NOMO-1 treated with DMSO at 0.1 percent for 48 hours (cell line): ENCODE measurements around the gene ITIH6.
A peak's percentile ranks its signal among the peaks of the same experiment; 100 is the strongest.
"Not testable (repeated sequence)": the region's sequence is repeated elsewhere in the genome, so short reads cannot be mapped to it uniquely, and the experiment has no call there.

Source experiments
- DNase-seq: peaks from one replicate; lab custom pipeline; 2025; ENCODE audit not compliant: unreplicated experiment; lab: John Stamatoyannopoulos, UW

Gene ITIH6

GRCh38 chrX:54808605-54809483 is 10.8 kb upstream of the ITIH6 start:
- DNase-seq, result peak; percentile 90

DNA sequence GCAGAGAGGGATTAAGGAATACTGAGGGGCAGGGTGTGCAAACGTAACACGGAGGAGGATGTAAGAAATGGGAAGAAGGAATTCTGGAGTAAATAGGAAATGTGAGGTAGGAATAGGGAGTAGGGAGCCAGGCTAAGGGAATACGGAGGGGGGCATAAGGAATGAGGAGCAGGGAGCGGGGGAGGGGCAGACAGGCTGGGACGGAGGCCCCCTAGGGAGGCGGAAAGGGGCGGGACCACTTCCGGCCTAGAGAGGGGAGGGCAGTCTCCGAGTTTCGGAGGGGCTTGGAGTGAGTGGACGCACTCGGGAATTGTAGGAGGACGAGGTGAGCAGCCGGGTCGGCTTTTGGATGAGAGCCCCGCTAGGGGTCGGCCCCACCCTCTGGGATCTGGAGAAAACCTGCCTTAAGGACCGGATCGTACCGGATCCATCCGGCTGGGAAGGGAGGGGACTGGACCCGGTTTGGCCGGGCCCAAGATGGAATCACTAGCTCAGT is 10.1 kb upstream of the ITIH6 start:
- DNase-seq, result no peak

DNA sequence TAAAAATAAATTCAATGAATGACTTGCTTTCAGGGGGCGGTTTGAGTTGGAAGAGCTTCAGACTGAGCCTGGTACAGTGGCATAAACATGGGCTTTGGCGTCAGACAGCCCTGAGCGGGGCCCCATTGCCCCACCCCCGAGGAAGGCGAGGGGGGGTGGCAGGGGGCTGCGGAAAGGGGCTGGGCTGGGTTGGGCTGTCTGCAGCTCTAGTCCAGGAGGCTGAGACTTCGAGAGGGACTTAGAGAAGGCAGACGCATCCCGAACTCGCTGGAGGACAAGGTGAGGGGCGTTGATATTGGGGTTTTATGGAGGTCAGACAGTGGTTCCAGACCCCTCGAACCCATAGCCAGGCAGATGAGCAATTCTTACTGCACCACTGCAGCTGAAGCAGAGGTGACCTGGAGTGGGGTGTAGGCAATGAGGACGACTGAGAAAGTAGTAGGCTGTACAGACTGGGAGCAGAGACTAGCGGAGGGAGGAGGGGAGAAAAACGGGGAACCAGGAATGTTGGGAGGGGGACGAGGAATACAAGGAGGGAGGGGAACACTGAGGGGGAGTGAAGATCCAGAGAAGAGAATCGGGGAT is 9.6 kb upstream of the ITIH6 start, which contains the start of gene MAGED2:
TSS of gene MAGED2 (plus strand) at position 222 of the 585 bp plus-strand sequence. CDS start 1,587 bp downstream, outside the sequence.
- DNase-seq, result no peak

- no peak for DNase-seq
Observed at GRCh38 chrX:54799046-54799445, 991 bp upstream of the ITIH6 start.

DNA sequence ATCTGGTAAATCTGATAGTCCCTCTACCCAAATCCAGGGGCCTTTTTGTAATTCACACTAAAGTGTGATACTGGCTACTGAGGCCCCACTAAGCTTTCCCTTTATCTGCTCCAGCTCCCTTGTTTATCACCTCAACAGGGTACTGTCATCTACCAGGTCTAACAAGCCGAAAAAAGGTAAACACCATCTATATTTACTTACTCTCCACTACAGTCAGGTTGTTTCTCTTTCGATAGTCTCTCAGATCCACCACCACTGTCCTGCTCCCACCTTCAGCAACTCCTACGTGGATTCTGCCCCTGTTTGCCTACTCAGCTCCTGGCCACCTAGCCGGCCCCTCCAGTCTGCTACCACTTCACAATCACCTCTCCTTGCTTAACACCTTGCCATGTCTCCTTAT is 3.3 kb downstream of the ITIH6 start:
- no peak for DNase-seq

- no peak for DNase-seq
Observed at GRCh38 chrX:54794028-54794427, 4.0 kb downstream of the ITIH6 start.

DNA sequence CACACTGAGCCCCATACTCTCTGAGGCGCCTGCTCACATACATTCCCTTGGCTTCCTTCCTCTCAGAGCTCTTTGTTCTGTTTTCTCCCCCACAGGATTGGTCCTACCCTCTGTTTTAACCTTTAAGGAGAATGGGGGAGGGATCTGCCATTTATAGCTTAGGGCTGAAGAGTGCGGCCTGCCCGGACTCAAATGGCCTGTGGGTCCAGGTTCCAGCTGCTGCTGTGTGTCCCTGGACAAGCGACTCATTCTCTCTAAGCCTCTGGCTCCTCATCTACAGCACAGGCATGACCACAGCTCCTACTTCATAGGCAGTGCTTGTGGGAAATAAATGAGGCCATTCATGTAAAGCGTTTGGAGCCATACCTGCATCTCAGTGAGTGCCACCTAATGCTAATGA is 8.7 kb downstream of the ITIH6 start:
- DNase-seq, result not testable (repeated sequence)

DNA sequence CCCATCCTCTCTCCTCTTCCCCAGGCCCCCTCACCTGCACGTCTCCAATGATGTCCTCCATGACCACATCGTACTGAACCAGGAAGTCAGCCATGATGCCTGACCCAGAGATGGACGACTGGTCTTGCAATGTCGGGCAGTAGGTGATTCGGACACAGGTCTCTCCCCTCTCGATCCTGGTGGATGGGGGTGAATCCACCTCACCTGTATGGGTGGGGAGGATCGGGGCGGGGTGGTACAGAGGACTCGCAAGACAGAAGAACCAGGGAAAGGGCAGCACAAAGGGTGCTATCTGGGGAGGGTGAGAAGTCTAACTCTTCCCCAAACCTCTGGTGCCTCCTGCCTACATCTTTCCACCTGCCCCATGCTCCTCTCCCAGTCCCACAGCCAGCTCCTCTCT is 9.6 kb downstream of the ITIH6 start:
- no peak for DNase-seq

DNA sequence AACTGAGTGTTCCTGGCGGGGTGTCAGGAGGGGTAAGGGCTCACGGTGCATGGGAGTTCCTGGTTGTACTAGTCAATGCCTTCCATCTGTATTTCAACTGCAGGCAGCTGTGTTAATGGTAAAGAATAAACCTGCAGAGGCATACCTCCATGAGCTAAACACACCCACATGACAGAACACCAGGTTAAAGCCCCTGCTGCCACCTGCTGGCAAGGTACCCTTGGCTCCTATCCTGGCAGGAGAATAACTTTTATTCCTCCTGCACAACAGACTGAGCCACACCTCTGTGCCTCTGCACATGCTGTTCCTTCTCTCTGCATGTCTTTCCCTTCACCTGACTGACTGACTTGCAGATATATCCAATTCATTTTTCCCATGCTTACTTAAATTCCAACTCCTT is 11.1 kb downstream of the ITIH6 start:
- no peak for DNase-seq

DNA sequence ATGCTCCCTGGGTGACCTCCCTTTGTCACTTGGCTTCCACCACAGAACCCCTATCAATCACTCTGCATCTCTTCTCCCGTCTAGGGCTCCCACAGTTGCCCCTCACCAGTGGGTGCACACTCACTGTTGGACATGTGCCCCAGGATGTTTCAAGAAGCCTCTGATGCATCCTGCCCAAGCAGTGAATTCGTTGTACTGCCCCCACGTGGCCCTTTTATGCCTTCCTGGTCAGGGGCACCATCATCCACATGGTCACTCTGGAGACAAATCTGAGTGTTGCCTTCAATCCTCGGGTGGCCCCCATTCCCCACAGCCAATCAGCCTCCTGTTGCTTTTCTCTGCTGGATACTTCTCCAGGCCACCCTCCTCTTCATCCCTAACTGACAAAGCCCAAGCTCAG is 12.2 kb downstream of the ITIH6 start:
- no peak for DNase-seq

GRCh38 chrX:54776987-54777672 is 20.9 kb downstream of the ITIH6 start:
- DNase-seq, result no peak

- no peak for DNase-seq
Observed at GRCh38 chrX:54776061-54776460, 22.0 kb downstream of the ITIH6 start.

DNA sequence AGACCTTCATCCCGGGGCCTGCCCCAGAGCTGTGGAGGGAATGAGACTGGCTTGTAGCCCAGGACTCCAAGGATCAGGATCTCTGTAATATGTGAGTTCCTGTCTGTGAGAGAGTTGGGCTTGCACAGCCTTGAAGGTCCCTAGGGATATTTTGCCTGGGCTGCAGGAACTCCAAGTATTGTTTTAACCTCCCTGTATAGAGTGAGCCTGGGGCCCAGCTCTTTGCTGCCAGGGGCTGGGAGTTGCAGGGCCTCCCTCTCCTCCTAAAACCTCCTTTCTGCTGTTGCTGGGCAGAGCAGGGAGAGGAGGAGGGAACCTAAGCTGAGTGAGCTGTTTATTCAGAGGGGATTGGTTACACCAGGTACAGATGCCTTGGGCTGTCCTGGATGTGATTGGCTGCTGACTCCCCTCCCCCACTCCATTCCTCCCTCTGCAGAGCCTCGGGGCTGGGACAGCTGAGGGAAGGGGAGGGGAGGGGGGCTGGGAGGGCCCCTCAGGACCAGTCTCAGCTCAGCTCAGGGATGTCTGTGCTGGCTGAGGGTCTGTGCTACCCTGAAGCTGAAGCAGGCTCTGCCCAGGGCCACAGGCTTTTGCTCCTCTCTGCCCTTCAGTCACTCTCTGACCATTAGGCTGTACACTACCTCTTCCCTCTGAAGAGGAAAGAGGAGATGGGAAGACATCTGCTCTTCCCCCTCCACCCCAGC is 23.5 kb downstream of the ITIH6 start:
- not testable (repeated sequence) for DNase-seq

- no peak for DNase-seq
Observed at GRCh38 chrX:54758114-54759055, 39.7 kb downstream of the ITIH6 start.

GRCh38 chrX:54754854-54755253 is 43.2 kb downstream of the ITIH6 start:
- no peak for DNase-seq

DNA sequence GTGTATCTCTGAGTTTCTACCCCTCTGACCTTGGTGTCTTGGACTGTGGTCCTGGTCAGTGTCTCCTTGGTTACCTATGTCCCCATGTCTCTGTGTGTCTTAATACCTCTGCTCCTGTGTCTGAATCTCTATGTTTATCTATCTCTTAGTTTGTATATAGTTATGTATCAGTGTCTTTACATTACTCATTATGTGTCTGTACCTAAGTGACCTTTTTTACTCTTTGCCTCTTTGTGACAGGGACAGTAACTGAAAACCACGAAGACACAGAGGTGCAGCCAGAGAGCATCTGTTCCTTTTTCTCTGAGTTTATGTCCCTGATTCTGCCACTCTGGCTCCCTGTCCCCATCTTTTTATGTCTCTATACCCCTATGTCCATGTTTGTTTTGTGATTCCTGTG is 49.4 kb downstream of the ITIH6 start:
- DNase-seq, result no peak

GRCh38 chrX:54747733-54748393 is 50.2 kb downstream of the ITIH6 start:
- no peak for DNase-seq

DNA sequence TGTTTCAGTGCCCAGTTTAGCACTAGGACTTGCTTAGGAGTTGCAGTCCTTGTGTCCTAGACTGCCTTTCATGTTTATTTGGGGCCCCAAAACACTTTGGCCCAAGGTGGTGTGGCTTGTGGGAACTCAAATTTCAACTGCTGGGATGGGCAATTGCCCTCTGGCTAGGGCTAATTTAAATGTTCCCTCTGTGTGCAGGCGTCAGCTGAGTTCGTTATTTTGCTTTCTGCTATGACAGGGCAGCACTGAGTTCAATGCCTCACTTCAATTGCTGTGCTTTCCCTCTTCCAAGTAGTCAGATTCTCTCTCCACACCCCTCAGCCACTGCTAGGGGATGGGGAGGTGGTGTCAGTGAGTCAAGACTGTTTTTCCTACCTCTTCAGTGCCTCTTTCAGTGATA is 51.1 kb downstream of the ITIH6 start:
- DNase-seq, result no peak

DNA sequence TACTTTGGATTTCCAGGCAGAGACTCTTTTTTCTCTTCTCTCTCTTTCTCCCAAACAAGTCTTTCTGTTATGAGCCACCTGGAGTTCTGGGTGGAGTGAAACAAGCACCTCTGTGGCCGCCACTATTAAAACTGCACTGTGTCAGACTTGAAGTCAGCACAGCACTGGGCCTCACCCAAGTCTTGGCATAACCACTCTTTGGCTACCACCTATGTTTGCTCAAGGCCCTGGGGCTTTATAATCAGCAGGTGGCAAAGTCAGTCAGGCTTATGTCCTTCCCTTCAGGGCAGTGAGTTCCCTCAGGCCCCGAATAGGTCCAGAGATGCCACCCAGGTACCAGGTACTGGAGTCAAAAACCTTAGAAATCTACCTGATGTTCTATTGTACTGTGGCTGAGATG is 52.4 kb downstream of the ITIH6 start:
- no peak for DNase-seq
